DMS 273 treated with DMSO at 0.1 percent for 48 hours (cell line): ENCODE measurements around the gene DMKN.
"Not testable (repeated sequence)": the region's sequence is repeated elsewhere in the genome, so short reads cannot be mapped to it uniquely, and the experiment has no call there.

Experiments used
- DNase-seq: peaks from one replicate; lab custom pipeline; 2025; lab: John Stamatoyannopoulos, UW

The DMKN gene

DNA sequence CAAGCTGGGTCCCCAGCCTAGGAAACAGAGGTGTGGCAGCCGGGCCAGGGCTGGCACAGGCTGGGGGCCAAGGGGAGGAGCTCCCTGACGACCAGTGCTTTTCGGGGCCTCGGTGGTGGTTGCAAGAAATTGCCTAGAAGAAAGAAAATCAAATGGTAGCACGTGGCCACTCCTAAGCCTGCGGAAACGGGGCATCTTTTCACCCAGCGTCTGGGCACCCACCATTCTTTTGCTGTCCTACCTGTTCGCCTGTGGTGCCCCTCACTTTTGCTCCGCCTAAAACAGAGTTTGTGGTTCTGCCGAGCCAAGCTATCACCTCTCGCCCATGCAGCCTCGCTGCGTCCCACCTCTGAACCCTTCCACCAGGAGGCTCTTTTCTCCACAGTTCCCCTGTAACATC is 16.0 kb downstream of the DMKN start:
- no peak for DNase-seq

DNA sequence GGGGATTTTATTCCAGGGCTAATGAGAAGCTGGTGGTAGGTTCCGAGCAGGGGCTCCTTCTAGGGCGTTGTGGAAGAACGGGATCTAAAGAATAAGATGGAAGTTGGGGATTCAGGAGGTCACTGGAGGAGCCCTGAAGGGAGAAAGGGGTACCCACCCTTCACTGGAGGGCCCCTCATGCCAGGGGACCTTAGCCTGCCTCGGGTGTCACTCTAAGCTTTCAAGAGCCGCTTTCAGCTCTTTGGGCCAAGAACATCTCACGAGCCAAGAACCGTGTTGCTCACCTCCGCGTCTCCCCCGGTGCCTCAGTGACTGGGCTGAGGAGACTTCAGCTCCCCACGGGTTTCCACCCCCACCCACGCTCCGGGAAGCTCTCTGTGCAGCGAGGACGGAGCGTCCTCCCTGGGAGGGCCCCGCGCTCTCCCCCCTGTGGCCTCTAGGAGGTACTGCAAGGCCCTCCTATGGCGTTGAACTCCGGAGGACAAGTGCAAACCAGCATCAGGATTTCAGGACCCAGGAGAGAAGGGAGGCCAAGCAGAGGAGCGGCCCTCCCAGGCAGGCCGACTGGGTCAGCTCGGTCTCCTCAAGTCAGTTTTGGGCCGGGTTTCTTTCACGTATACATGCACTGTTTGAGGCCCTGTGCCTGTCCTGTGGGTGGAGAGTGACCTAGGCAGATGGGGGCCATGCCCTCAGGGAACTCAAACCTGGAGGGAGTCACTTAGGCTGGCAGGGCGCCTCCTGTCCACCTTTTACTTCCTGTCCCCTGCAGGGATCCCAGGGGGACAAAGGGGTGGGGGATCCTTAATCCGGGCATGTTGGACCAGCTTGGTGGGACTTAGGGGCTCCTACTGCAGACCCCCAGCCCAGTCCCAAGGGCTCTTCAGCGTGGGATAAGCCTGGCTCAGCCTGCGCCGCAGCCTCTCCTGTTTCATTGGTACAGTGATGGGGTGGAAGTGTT is 18.1 kb downstream of the DMKN start:
- DNase-seq = no peak

GRCh38 chr19:35493971-35494370 is 19.5 kb downstream of the DMKN start:
- no peak for DNase-seq

- no peak for DNase-seq
Observed at GRCh38 chr19:35491836-35492360, 21.6 kb downstream of the DMKN start.

DNA sequence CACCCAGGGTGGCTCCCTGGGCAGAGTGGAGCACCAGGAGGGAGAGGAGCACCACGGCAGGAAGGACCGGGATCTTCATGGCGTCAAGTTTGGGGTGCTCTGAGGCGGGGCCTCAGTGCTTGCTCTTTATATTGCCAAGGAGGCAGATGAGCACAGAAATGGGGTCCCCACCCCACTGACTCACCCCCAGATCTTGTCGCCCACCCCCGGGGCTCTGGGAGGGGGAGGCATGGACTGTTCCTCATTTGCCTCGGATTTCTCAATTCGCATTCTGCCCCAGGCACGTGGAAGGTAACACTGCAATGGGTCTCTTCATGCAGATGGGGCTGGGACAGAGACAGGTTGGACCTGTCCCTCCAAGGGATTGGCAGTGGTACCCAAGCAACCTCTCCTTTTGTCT is 23.1 kb downstream of the DMKN start, which contains the start of gene KRTDAP:
Gene KRTDAP (minus strand): TSS at position 101 of the 400 bp plus-strand sequence. CDS start 22 bp downstream, at position 79.
- DNase-seq = no peak

DNA sequence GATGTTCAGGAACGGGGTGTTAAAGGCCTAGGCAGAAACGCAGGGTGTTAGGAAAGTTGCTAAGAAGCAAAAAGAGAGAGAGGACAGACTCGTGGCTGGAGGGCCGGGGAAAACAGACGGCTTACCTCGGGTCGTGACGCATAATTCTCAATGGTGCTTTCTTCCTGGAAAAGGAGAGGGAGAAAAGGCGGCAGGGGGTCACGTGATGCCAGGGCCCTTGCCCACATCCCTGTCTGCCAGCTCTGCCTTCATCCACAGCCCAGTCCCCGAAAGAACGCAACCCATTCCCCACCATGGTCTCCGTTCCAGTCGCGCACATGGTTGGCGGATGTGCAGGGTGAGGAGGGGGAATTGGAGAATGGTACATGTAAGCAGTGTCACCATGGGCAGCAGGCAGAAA is 24.8 kb downstream of the DMKN start:
- no peak for DNase-seq

DNA sequence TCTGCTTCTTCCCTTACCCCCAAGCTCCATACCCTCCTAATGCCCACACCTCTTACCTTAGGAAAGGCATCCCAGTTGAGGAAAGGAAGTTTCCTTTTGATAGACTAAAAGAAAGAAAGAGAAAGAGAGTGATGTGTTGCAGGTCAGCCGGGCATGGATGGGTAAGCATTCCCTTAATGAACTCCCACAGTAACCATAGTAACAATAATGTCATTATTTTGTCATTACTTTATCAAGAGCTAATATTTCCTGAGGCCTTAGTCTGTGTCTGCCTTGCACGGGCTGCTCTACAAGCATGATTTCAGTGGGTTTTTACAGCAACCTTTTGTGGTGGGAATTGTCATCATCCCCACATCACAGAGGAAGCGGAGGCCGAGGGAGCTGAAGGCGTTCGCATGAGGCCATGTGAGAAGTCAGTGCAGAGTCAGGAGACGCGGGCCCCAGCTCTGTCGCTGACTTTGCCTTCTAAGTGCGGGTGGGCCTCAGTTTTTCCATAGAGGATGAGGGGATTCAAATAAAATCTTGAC is 25.7 kb downstream of the DMKN start:
- DNase-seq = no peak

GRCh38 chr19:35486268-35486708 is 27.2 kb downstream of the DMKN start:
- no peak for DNase-seq

- no peak for DNase-seq
Observed at GRCh38 chr19:35484252-35485036, 29.0 kb downstream of the DMKN start.

- no peak for DNase-seq
Observed at GRCh38 chr19:35483089-35483488, 30.4 kb downstream of the DMKN start.

- no peak for DNase-seq
Observed at GRCh38 chr19:35478794-35479677, 34.4 kb downstream of the DMKN start.

DNA sequence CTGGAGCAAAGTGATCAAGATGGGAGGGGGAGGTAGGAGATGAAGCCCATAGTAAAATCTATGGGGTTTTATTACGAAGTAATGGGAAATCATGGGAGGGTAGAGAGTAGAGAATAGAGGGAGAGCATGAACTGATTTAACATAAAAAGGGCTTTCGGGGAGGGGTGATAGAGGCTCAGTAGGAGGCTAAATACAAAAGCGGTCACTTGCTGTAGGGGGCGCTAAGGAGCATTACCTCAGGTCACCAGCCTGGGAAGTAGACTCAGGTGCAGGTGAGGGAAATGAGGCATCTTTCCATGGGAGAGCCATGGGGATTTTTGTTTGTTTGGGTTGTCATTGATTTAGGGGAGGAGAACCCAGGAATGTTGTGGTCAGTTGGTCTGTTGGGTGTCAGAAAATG is 37.3 kb downstream of the DMKN start:
- no peak for DNase-seq

- DNase-seq = not testable (repeated sequence)
Observed at GRCh38 chr19:35474594-35474993, 38.9 kb downstream of the DMKN start.

- no peak for DNase-seq
Observed at GRCh38 chr19:35474104-35474503, 39.3 kb downstream of the DMKN start.

- DNase-seq = no peak
Observed at GRCh38 chr19:35471946-35472345, 41.5 kb downstream of the DMKN start.

DNA sequence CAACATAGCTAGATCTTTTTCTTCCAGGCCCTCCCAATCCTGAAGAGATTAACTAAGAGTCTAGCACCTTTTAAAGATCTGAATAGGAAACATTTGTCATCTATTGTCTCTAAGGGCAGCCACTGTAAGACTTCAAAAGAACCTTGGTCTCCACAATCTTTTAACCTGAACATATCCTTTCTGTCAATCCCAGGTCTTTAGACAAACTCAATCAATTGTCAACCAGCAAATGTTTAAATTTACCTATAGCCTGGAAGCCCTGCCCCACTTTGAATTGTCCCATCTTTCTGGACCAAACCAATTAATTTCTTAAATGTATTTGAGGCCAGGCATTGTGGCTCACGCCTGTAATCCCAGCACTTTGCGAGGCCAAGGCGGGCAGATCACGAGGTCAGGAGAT is 42.4 kb downstream of the DMKN start:
- DNase-seq = not testable (repeated sequence)

DNA sequence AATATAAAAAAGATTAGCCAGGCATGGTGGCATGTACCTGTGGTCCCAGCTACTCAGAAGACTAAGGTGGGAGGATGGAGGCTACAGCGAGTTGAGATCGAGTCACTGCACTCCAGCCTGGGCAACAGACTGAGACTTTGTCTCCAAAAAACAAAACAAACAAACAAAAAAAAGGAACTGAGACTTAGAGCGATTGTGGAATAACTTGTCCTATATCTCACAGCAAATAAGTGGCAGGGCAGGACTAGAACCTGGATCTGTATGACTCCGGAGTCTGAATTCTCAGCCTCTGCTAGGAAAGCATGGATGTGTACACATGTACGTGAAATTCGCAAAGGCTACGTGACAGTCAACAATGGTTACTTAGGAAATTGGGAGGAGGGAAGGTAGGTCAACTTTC is 43.3 kb downstream of the DMKN start:
- DNase-seq = no peak

- no peak for DNase-seq
Observed at GRCh38 chr19:35468637-35469036, 44.8 kb downstream of the DMKN start.

GRCh38 chr19:35466259-35466658 is 47.2 kb downstream of the DMKN start:
- DNase-seq = no peak

GRCh38 chr19:35462956-35463355 is 50.5 kb downstream of the DMKN start:
- not testable (repeated sequence) for DNase-seq

- no peak for DNase-seq
Observed at GRCh38 chr19:35462476-35462953, 50.9 kb downstream of the DMKN start.
